GM12872 (cell line): ENCODE measurements around the gene PJA2.

Source experiments
- CTCF ChIP-seq: IDR thresholded peaks from 3 replicates; pipeline ENCODE4 v1.5.1; 2011; ENCODE audit warnings: low read depth, mild to moderate bottlenecking, low read length, moderate library complexity; ENCODE audit not compliant: insufficient read depth

Gene PJA2

GRCh38 chr5:109387408-109387974 lies 22.3 kb downstream of the PJA2 start:
- no peak for TF ChIP-seq CTCF

- no peak for TF ChIP-seq CTCF
These were observed 31.7 kb downstream of the PJA2 start for GRCh38 chr5:109378095-109378494.

GRCh38 chr5:109374625-109375024 lies 35.1 kb downstream of the PJA2 start:
- TF ChIP-seq CTCF = no peak

- TF ChIP-seq CTCF = no peak
These were observed 35.8 kb downstream of the PJA2 start for GRCh38 chr5:109373932-109374331.

- no peak for TF ChIP-seq CTCF
These were observed 39.4 kb downstream of the PJA2 start for GRCh38 chr5:109370343-109370742.

- no peak for TF ChIP-seq CTCF
These were observed 44.1 kb downstream of the PJA2 start for GRCh38 chr5:109365653-109366052.

- TF ChIP-seq CTCF = no peak
These were observed 44.8 kb downstream of the PJA2 start for GRCh38 chr5:109364977-109365376.
